Esophagus muscularis mucosa (tissue), 4 donors: Measurements from ENCODE around the gene ARL2. TPM values are rescaled to one million over a fixed set of nuclear protein-coding genes. Genes with fewer than 3 reads are reported as not detected.
A peak's percentile ranks its signal among the peaks of the same experiment; 100 is the strongest.

Experiments used
- DNase-seq: peaks from one replicate; pipeline ENCODE4 v3.0.0-alpha.2; 2017; ENCODE audit errors: extremely low spot score
- H3K27ac ChIP-seq, 4 donors: fragments of 200-600 bp; sonication (generic); replicated peaks in 1 of 4; 1 replicate in 3 of 4; 2 replicates in 1 of 4; pipeline ENCODE4 v1.5.1; 2016 to 2019; ENCODE audit warnings: mild to moderate bottlenecking in 1 of 4
- H3K27me3 ChIP-seq, 4 donors: fragments of 200-600 bp; sonication (generic); one replicate each; pipeline versions ENCODE4 v1.5.1 to v1.6.0; 2016 to 2019
- H3K36me3 ChIP-seq, 4 donors: fragments of 200-600 bp; sonication (generic); one replicate each; pipeline ENCODE4 v1.5.1; 2016 to 2019
- H3K4me1 ChIP-seq, 4 donors: fragments of 200-600 bp; sonication (generic); one replicate each; pipeline ENCODE4 v1.5.1; 2016 to 2019
- H3K4me3 ChIP-seq, 4 donors: fragments of 200-600 bp; sonication (generic); 1 replicate in 2 of 4; 2 replicates in 2 of 4; pipeline ENCODE4 v1.5.1; 2016 to 2019; ENCODE audit warnings: mild to moderate bottlenecking in 4 of 4, moderate library complexity in 1 of 4
- H3K9me3 ChIP-seq, 4 donors: fragments of 200-600 bp; sonication (generic); 1 replicate in 3 of 4; 2 replicates in 1 of 4; pipeline ENCODE4 v1.5.1; 2016 to 2019
- EP300 ChIP-seq: sonication (generic); formaldehyde crosslinking; IDR thresholded peaks from one replicate; pipeline ENCODE4 v1.6.1; 2017; ENCODE audit warnings: antibody characterized with exemption
- POLR2A ChIP-seq: fragments of 450-650 bp; IDR thresholded peaks from one replicate; pipeline ENCODE4 v1.6.1; 2017; ENCODE audit warnings: antibody characterized with exemption, moderate library complexity, mild to moderate bottlenecking, low read depth
- POLR2AphosphoS5 ChIP-seq, 2 donors: sonication (generic); formaldehyde crosslinking; IDR thresholded peaks; one replicate each; pipeline ENCODE4 v1.6.1; 2017; ENCODE audit warnings: antibody characterized with exemption in 2 of 2
- WGBS: methylation state at CpG from one replicate; pipeline ENCODE4 v1.1.5; 2018; 5-methylcytosine and 5-hydroxymethylcytosine counted together
- intact Hi-C: fragments of 100-400 bp; cut with DNase I; formaldehyde crosslinking; loops from one replicate; pipeline ENCODE4 v1.15.1; 2023
- total RNA-seq, 4 donors: library from RNA; depleted of rRNA; stranded (reverse); fragments of >200 nt; gene quantifications; one replicate each; pipeline versions ENCODE4 v1.1.0 to v1.2.1, GENCODE V29; 2016
- TF ChIP-seq, protein P1 (sequence below), 3 experiments: fragments of 200-600 bp in 2 of 3; fragments of 450-650 bp in 1 of 3; sonication (generic) in 2 of 3; IDR thresholded peaks; one replicate each; pipeline ENCODE4 v1.5.1; 2017 to 2019; ENCODE audit warnings: antibody characterized with exemption in 3 of 3, mild to moderate bottlenecking in 2 of 3, moderate library complexity in 1 of 3

The ARL2 gene
- total RNA-seq, 4 donors from 2014 or later, result 150 to 189 (median 172) TPM

DNA sequence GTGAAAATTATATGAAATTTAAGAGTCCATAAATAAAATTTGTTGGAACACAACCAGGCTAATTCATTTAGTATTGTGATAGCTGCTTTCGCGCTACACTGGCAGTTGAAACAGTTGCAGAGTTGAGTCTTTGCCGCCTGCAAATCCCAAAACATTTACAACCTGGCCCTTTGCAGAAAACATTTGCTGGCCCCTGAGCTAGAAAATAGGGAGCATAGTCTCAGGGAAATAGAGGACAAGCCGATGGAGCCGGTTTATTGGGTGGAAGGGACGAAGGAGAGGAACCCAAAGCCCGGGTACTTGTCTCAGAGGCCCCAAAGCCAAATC lies 26.5 kb downstream of the ARL2 start:
- Histone ChIP-seq H3K27me3 (no peaks in the 10 kb centered on the region), H3K27ac (peak overlapping the region; percentile 86 to 92 (median 90)), H3K9me3 (no peaks in the 10 kb centered on the region), H3K4me3 (peak overlapping the region; percentile 69 to 97 (median 88)), H3K4me1 (peaks cover 19 to 47% (median 27%) of the 10 kb centered on the region in 4 donors), H3K36me3 (peaks cover 22 to 64% (median 52%) of the 10 kb centered on the region in 4 donors)
- 15% methylated on average over 7 of the region's 7 CpGs for whole genome bisulfite sequencing
- TF ChIP-seq POLR2A (no peak), POLR2AphosphoS5 (IDR thresholded peaks at IDR 0.05) (no peak), EP300 (no peak)
- TF ChIP-seq, protein P1, sequence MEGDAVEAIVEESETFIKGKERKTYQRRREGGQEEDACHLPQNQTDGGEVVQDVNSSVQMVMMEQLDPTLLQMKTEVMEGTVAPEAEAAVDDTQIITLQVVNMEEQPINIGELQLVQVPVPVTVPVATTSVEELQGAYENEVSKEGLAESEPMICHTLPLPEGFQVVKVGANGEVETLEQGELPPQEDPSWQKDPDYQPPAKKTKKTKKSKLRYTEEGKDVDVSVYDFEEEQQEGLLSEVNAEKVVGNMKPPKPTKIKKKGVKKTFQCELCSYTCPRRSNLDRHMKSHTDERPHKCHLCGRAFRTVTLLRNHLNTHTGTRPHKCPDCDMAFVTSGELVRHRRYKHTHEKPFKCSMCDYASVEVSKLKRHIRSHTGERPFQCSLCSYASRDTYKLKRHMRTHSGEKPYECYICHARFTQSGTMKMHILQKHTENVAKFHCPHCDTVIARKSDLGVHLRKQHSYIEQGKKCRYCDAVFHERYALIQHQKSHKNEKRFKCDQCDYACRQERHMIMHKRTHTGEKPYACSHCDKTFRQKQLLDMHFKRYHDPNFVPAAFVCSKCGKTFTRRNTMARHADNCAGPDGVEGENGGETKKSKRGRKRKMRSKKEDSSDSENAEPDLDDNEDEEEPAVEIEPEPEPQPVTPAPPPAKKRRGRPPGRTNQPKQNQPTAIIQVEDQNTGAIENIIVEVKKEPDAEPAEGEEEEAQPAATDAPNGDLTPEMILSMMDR (IDR thresholded peaks at IDR 0.05), result no peak
- intact Hi-C loops, result no loop called here
- no peak for DNase-seq

DNA sequence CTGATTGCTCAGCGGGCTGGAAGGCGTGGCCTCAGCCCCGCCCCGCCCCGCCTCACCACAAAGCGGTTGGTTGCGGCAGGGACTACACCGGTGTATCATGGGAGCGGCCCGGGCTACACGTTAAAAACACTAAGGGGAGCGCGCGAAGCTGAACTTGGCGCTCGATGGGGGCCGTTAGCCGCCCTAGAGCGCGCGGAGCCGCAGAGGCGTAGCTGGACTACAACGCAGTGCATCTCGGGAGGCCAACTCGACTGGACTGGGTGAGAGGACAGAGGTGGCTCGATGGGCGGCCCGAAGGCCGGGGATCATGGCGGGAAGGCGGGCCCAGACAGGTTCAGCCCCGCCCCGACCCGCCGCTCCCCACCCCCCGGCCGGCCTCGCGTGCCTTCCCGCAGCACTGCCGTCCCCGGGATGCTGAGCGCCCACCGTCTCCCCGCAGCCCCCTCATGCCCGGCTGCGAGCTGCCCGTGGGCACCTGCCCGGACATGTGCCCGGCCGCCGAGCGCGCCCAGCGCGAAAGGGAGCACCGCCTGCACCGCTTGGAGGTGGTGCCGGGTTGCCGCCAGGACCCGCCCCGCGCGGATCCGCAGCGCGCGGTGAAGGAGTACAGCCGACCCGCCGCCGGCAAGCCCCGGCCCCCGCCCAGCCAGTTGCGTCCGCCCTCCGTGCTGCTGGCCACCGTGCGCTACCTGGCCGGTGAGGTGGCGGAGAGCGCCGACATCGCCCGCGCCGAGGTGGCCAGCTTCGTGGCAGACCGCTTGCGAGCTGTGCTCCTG lies 27.1 kb downstream of the ARL2 start, which contains the start of gene SAC3D1:
Gene SAC3D1 (plus strand): TSS at position 364 of the 776 bp plus-strand sequence. CDS start 83 bp downstream, at position 447.
- intact Hi-C loops, result no loop called here
- Histone ChIP-seq H3K4me1 (peaks cover 19 to 52% (median 29%) of the 10 kb centered on the region in 4 donors), H3K4me3 (peak within 1 kb of the TSS; percentile 69 to 97 (median 88)), H3K27me3 (no peaks in the 10 kb centered on the region), H3K27ac (peak within 1 kb of the TSS; percentile 86 to 92 (median 90)), H3K36me3 (peaks cover 16 to 64% (median 51%) of the 10 kb centered on the region in 4 donors), H3K9me3 (no peaks in the 10 kb centered on the region)
- under 1% methylated on average over 35 of the region's 91 CpGs for WGBS
- no peak for TF ChIP-seq EP300
- TF ChIP-seq POLR2AphosphoS5 (IDR thresholded peaks at IDR 0.05), result peak; percentile 79 to 87
- TF ChIP-seq POLR2A, result no peak
- TF ChIP-seq, protein P1 (IDR thresholded peaks at IDR 0.05), result peak in 1 of 3 experiments; percentile 3
- peak; percentile 97 for DNase-seq

DNA sequence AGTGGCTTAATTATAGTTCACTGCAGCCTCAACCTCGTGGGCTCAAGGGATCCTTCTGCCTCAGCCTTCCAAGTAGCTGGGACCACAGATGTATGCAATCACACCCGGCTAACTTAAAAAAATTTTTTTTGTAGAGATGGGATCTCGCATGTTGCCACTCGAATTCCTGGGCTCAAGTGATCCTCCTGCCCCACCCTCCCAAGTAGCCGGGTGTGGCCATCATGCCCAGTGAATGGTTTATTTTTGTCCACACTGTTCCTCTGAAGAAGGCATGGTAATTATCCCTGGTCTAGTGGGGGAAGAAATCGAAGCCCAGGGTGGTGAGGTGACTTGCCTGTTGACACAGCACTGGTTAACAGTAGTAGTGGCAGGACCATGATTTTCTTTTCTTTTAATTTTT lies 28.9 kb downstream of the ARL2 start:
- no peak for DNase-seq
- Histone ChIP-seq H3K27ac (no peak overlapping the region), H3K9me3 (no peaks in the 10 kb centered on the region), H3K4me3 (no peak overlapping the region), H3K4me1 (peaks cover 29 to 60% (median 44%) of the 10 kb centered on the region in 4 donors), H3K36me3 (peaks cover 8 to 49% (median 33%) of the 10 kb centered on the region in 4 donors), H3K27me3 (no peaks in the 10 kb centered on the region)
- TF ChIP-seq POLR2AphosphoS5 (IDR thresholded peaks at IDR 0.05) (no peak), POLR2A (no peak), EP300 (no peak)
- TF ChIP-seq, protein P1 (IDR thresholded peaks at IDR 0.05), result no peak
- intact Hi-C loops, result no loop called here
- 88% methylated on average over 6 of the region's 6 CpGs for WGBS

DNA sequence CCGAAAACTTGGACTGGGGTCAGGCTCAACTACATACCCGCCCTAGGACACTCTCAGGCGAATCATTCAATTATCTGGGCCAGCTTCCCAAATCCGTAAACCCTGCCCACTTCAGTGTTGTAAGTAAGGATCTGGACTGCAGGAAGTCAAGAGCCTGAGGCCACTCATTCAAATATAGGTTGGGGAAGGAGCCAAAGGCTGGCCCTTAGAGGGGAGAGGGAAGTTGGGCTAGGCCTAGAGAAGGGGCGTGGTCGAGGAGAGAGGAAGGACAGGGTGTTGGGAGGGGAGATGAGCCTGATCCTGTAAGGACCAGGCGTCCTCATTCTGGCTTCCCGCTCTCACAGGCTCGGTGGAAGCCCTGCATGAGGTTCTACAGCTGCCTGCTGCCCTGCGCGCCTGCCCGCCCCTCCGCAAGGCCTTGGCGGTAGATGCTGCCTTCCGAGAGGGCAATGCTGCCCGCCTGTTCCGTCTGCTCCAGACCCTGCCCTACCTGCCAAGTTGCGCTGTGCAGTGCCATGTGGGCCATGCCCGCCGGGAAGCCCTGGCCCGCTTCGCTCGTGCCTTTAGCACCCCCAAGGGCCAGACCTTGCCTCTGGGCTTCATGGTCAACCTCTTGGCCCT lies 30.0 kb downstream of the ARL2 start:
- H3K36me3 ChIP-seq, result peaks cover 0 to 38% (median 24%) of the 10 kb centered on the region in 4 donors
- no peaks in the 10 kb centered on the region for H3K27me3 ChIP-seq
- H3K27ac ChIP-seq, result no peak overlapping the region
- intact Hi-C loops, result no loop called here
- H3K4me3 ChIP-seq, result no peak overlapping the region
- 52% methylated on average over 8 of the region's 23 CpGs for WGBS
- peaks cover 35 to 67% (median 50%) of the 10 kb centered on the region in 4 donors for H3K4me1 ChIP-seq
- no peaks in the 10 kb centered on the region for H3K9me3 ChIP-seq
- DNase-seq, result no peak
- no peak for TF ChIP-seq POLR2A
- no peak for TF ChIP-seq POLR2AphosphoS5 (IDR thresholded peaks at IDR 0.05)
- no peak for TF ChIP-seq EP300

DNA sequence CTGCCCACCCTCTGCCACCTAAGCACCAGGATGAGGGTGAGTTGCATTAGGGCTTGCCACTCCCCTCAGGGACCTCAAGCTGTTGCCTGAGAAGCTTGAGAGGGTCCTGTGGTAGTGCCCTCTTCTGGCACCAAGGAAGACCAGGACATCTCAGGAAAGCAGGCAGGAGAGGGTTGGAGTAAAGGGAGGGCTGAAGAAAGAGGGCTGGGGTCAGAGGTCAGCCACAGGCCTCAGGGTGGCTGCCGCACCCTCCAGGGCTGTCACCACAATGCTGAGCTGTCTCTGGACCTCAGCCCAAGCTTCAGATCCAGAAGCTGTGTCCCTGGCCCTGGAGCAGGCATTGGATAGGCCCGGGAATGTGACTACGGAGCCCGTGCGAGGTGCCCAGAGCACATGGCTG lies 31.1 kb downstream of the ARL2 start:
- DNase-seq, result no peak
- 85% methylated on average over 5 of the region's 5 CpGs for WGBS
- intact Hi-C loops, result loop anchor here (5.0 kb wide), 1 partner anchor 37 kb away; the partner anchor contains the start of genes CDCA5 and ZFPL1
- Histone ChIP-seq H3K27ac (no peak overlapping the region), H3K4me1 (peaks cover 35 to 65% (median 48%) of the 10 kb centered on the region in 4 donors), H3K4me3 (no peak overlapping the region), H3K36me3 (peaks cover 0 to 28% (median 17%) of the 10 kb centered on the region in 4 donors), H3K27me3 (no peaks in the 10 kb centered on the region), H3K9me3 (no peaks in the 10 kb centered on the region)
- TF ChIP-seq EP300 (no peak), POLR2AphosphoS5 (IDR thresholded peaks at IDR 0.05) (no peak), POLR2A (no peak)
- TF ChIP-seq, protein P1 (IDR thresholded peaks at IDR 0.05), result no peak
